CD4-positive, alpha-beta T cell (primary cell): Measurements from ENCODE around the gene EFNA4. TPM values are rescaled to one million over a fixed set of nuclear protein-coding genes. Genes with fewer than 3 reads are reported as not detected.

Experiments used
- ATAC-seq: fragments of 200-7000 bp; cut with Tn5 transposase; one replicate; pipeline ENCODE4 v1.10.0; 2022; ENCODE audit warnings: mild to moderate bottlenecking; ENCODE audit not compliant: poor library complexity
- CTCF ChIA-PET: fragments of 350-600 bp; sonication (Branson Sonifier 250); formaldehyde crosslinking; loops from one replicate; lab custom pipeline; 2021; ENCODE audit warnings: antibody characterized with exemption, inconsistent platforms; lab: Charles Lee
- POLR2A ChIA-PET: fragments of 350-600 bp; sonication (Branson Sonifier 250); formaldehyde crosslinking; loops from one replicate; lab custom pipeline; 2021; ENCODE audit warnings: antibody characterized with exemption, inconsistent platforms; lab: Charles Lee
- DNase-seq, 14 experiments: peaks; one replicate each; pipeline ENCODE4 v3.0.0-alpha.2; 2013 to 2020; ENCODE audit warnings: mixed read lengths in 2 of 14
- H3K27ac ChIP-seq, 2 donors: one replicate each; pipeline versions ENCODE4 v1.5.1 to v1.7.0; 2013; ENCODE audit warnings: low read length in 2 of 2, low read depth in 1 of 2, mild to moderate bottlenecking in 1 of 2
- H3K27me3 ChIP-seq, 2 experiments: 1 replicate in 1 of 2; 2 replicates in 1 of 2; pipeline versions ENCODE4 v1.6.1 to v1.7.0; 2013; ENCODE audit warnings: low read length in 2 of 2, control low read depth in 1 of 2, mild to moderate bottlenecking in 1 of 2, moderate library complexity in 1 of 2; ENCODE audit not compliant: insufficient read depth in 2 of 2, control insufficient read depth in 1 of 2
- H3K36me3 ChIP-seq: one replicate; pipeline ENCODE4 v1.6.1; 2013; ENCODE audit warnings: low read length, control low read depth; ENCODE audit not compliant: insufficient read depth
- H3K4me1 ChIP-seq: one replicate; pipeline ENCODE4 v1.6.1; 2013; ENCODE audit warnings: low read length, control low read depth; ENCODE audit not compliant: insufficient read depth
- H3K4me3 ChIP-seq: one replicate; pipeline ENCODE4 v1.5.1; 2013; ENCODE audit warnings: mild to moderate bottlenecking, low read length, moderate library complexity
- H3K9me3 ChIP-seq, 2 experiments: 1 replicate in 1 of 2; 2 replicates in 1 of 2; pipeline versions ENCODE4 v1.6.1 to v1.7.0; 2013; ENCODE audit warnings: low read length in 2 of 2, mild to moderate bottlenecking in 2 of 2, control low read depth in 1 of 2, moderate library complexity in 1 of 2; ENCODE audit not compliant: control insufficient read depth in 1 of 2, insufficient read depth in 1 of 2
- H3K27ac Mint-ChIP-seq: one replicate; pipeline ENCODE4 v1.8.0; 2020; ENCODE audit warnings: mixed read lengths
- H3K27me3 Mint-ChIP-seq: one replicate; pipeline ENCODE4 v1.8.0; 2021; ENCODE audit warnings: mixed read lengths
- H3K36me3 Mint-ChIP-seq: one replicate; pipeline ENCODE4 v1.8.0; 2021; ENCODE audit warnings: low read depth, mixed read lengths
- H3K4me1 Mint-ChIP-seq: one replicate; pipeline ENCODE4 v1.8.0; 2021; ENCODE audit warnings: low read depth, mixed read lengths
- H3K4me3 Mint-ChIP-seq: one replicate; pipeline ENCODE4 v1.8.0; 2020; ENCODE audit warnings: mild to moderate bottlenecking, mixed read lengths
- H3K9me3 Mint-ChIP-seq: one replicate; pipeline ENCODE4 v1.8.0; 2020; ENCODE audit warnings: mixed read lengths
- CTCF ChIP-seq: fragments of 200-600 bp; IDR thresholded peaks from one replicate; pipeline ENCODE4 v1.8.0; 2022; ENCODE audit warnings: antibody characterized with exemption, mild to moderate bottlenecking
- intact Hi-C, 2 experiments: fragments of 100-400 bp; cut with DNase I in 1 of 2; cut with micrococcal nuclease in 1 of 2; formaldehyde crosslinking; loops; one replicate each; pipeline versions ENCODE4 v1.15.1 to v1.9.0; 2023 to 2025; cut with DNase I, micrococcal nuclease
- total RNA-seq, 174 experiments: library from RNA in 2 of 174; stranded (reverse) in 2 of 174; gene quantifications; one replicate each; pipeline ENCODE4 v1.2.3 and lab custom pipeline; 2021 to 2026

EFNA4 gene
- total RNA-seq, 2 experiments from 2014 or later = 2.4 to 3.3 TPM

GRCh38 chr1:155023627-155024026, 39.9 kb upstream of the EFNA4 start:
- POLR2A ChIA-PET = interaction anchor here (0.9 kb wide), 1 partner anchor 16 kb away, joined by 3 read pairs; no protein-coding TSS in a partner anchor
- Histone ChIP-seq H3K27me3 (no peaks in the 10 kb centered on the region), H3K27ac (no peak overlapping the region), H3K36me3 (peaks cover 3% of the 10 kb centered on the region), H3K9me3 (no peaks in the 10 kb centered on the region), H3K4me3 (no peak overlapping the region), H3K4me1 (peaks cover 20% of the 10 kb centered on the region)
- CTCF ChIA-PET = interaction anchor here (0.6 to 9.7 kb wide), 2 partner anchors 25 to 410 kb away, joined by 3 to 159 read pairs; partner anchors contain the start of genes LENEP and ZBTB7B
- Mint-ChIP-seq H3K9me3 (no peaks in the 10 kb centered on the region), H3K27me3 (no peaks in the 10 kb centered on the region), H3K27ac (no peak overlapping the region), H3K36me3 (no peaks in the 10 kb centered on the region), H3K4me1 (peaks cover 30% of the 10 kb centered on the region), H3K4me3 (no peak overlapping the region)
- no peak for TF ChIP-seq CTCF
- intact Hi-C loops = loop anchor here in 1 of 2 experiments (10.0 kb wide), 1 partner anchor 359 kb away; no protein-coding TSS in a partner anchor
- ATAC-seq (no peak), DNase-seq (no peak)

GRCh38 chr1:155024315-155024714, 39.2 kb upstream of the EFNA4 start:
- DNase-seq = no peak
- no peak overlapping the region for H3K27ac ChIP-seq
- H3K9me3 Mint-ChIP-seq = no peaks in the 10 kb centered on the region
- no peaks in the 10 kb centered on the region for H3K27me3 Mint-ChIP-seq
- H3K27ac Mint-ChIP-seq = no peak overlapping the region
- TF ChIP-seq CTCF = no peak
- H3K9me3 ChIP-seq = no peaks in the 10 kb centered on the region
- peaks cover 13% of the 10 kb centered on the region for H3K4me1 ChIP-seq
- no peak overlapping the region for H3K4me3 ChIP-seq
- POLR2A ChIA-PET = no interaction called here
- no peaks in the 10 kb centered on the region for H3K36me3 Mint-ChIP-seq
- peaks cover 23% of the 10 kb centered on the region for H3K4me1 Mint-ChIP-seq
- no peaks in the 10 kb centered on the region for H3K36me3 ChIP-seq
- CTCF ChIA-PET = no interaction called here
- intact Hi-C loops = loop anchor here in 1 of 2 experiments (10.0 kb wide), 1 partner anchor 360 kb away; no protein-coding TSS in a partner anchor
- H3K4me3 Mint-ChIP-seq = no peak overlapping the region
- ATAC-seq = no peak
- H3K27me3 ChIP-seq = no peaks in the 10 kb centered on the region

GRCh38 chr1:155026154-155026553, 37.4 kb upstream of the EFNA4 start:
- H3K4me1 Mint-ChIP-seq = peaks cover 14% of the 10 kb centered on the region
- intact Hi-C loops = loop anchor here in 1 of 2 experiments (10.0 kb wide), 1 partner anchor 361 kb away; no protein-coding TSS in a partner anchor
- POLR2A ChIA-PET = no interaction called here
- H3K4me3 Mint-ChIP-seq = no peak overlapping the region
- H3K4me1 ChIP-seq = peaks cover 6% of the 10 kb centered on the region
- no peaks in the 10 kb centered on the region for H3K9me3 ChIP-seq
- no peaks in the 10 kb centered on the region for H3K9me3 Mint-ChIP-seq
- no peaks in the 10 kb centered on the region for H3K36me3 Mint-ChIP-seq
- CTCF ChIA-PET = no interaction called here
- H3K27ac ChIP-seq = no peak overlapping the region
- no peak overlapping the region for H3K27ac Mint-ChIP-seq
- no peak for TF ChIP-seq CTCF
- ATAC-seq = no peak
- H3K27me3 ChIP-seq = no peaks in the 10 kb centered on the region
- H3K27me3 Mint-ChIP-seq = no peaks in the 10 kb centered on the region
- H3K4me3 ChIP-seq = no peak overlapping the region
- DNase-seq = no peak
- no peaks in the 10 kb centered on the region for H3K36me3 ChIP-seq
